Measurements from ENCODE around the gene ZNF552.

ZNF552 gene

GRCh38 chr19:57779220-57779845, 35.4 kb downstream of the ZNF552 start:
- no peak for DNase-seq (ENCODE audit: low spot score)

- no peak for DNase-seq (ENCODE audit: low spot score)
Measured at GRCh38 chr19:57778336-57778735, 36.4 kb downstream of the ZNF552 start.

GRCh38 chr19:57776764-57777296, 37.9 kb downstream of the ZNF552 start:
- no peak for DNase-seq (ENCODE audit: low spot score)

- DNase-seq (ENCODE audit: low spot score), result no peak
Measured at GRCh38 chr19:57773488-57773887, 41.2 kb downstream of the ZNF552 start.

GRCh38 chr19:57771417-57771816, 43.3 kb downstream of the ZNF552 start:
- no peak for DNase-seq (ENCODE audit: low spot score)

GRCh38 chr19:57769345-57770131, 45.2 kb downstream of the ZNF552 start, which contains the start of gene ZNF586:
Gene ZNF586 (plus strand): TSS chr19:57769676. CDS start chr19:57769843, 167 bp downstream.
- peak; percentile 86 for DNase-seq (ENCODE audit: low spot score)

- DNase-seq (ENCODE audit: low spot score), result no peak
Measured at GRCh38 chr19:57759096-57759495, 55.6 kb downstream of the ZNF552 start.

- no peak for DNase-seq (ENCODE audit: low spot score)
Measured at GRCh38 chr19:57757941-57758340, 56.8 kb downstream of the ZNF552 start.

Data from SK-N-DZ (cell line).